Activated naive CD8-positive, alpha-beta T cell treated with anti-CD3 and anti-CD28 coated beads for 36 hours (primary cell): ENCODE measurements around the gene RNF175. TPM values are rescaled to one million over a fixed set of nuclear protein-coding genes. Genes with fewer than 3 reads are reported as not detected.

Experiments used
- DNase-seq: peaks from one replicate; pipeline ENCODE4 v3.0.0; 2021
- H3K27ac Mint-ChIP-seq: one replicate; pipeline ENCODE4 v1.8.0; 2022; ENCODE audit warnings: mild to moderate bottlenecking, moderate library complexity, mixed read lengths
- H3K27me3 Mint-ChIP-seq: one replicate; pipeline ENCODE4 v1.8.0; 2022; ENCODE audit warnings: mild to moderate bottlenecking, mixed read lengths
- H3K36me3 Mint-ChIP-seq: one replicate; pipeline ENCODE4 v1.8.0; 2021; ENCODE audit warnings: mild to moderate bottlenecking, mixed read lengths
- H3K4me1 Mint-ChIP-seq: one replicate; pipeline ENCODE4 v1.8.0; 2021; ENCODE audit warnings: mixed read lengths
- H3K4me3 Mint-ChIP-seq: one replicate; pipeline ENCODE4 v1.8.0; 2022; ENCODE audit warnings: mild to moderate bottlenecking, moderate library complexity, mixed read lengths
- H3K9me3 Mint-ChIP-seq: one replicate; pipeline ENCODE4 v1.8.0; 2022; ENCODE audit warnings: mixed read lengths
- total RNA-seq, 2 experiments: library from RNA; stranded (reverse); gene quantifications; one replicate each; pipeline ENCODE4 v1.2.3, GENCODE V29; 2021

RNF175 gene
- total RNA-seq, 2 experiments from 2014 or later: not detected

DNA sequence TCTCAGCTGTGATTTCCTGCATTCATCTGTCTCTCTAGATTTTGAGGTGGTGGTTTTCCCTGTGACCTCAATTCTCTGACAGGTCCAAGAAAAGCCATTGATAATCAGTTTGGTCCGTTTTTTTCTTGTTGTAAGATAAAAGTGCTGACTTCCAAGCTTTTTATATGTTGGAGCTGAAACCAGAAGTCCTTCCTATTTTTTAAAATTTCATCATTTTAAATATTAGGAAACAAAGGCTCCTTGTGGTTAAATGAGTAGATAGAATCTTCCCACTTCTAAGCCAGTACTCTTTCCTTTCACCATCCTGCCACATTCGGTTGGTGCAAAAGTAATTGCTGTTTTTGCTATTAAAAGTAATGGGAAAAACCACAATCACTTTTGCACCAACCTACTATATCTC lies 18.3 kb downstream of the RNF175 start:
- Mint-ChIP-seq H3K9me3 (peaks cover 11% of the 10 kb centered on the region), H3K36me3 (peaks cover 6% of the 10 kb centered on the region), H3K4me3 (no peak overlapping the region), H3K27me3 (no peaks in the 10 kb centered on the region), H3K27ac (no peak overlapping the region), H3K4me1 (no peaks in the 10 kb centered on the region)
- no peak for DNase-seq

DNA sequence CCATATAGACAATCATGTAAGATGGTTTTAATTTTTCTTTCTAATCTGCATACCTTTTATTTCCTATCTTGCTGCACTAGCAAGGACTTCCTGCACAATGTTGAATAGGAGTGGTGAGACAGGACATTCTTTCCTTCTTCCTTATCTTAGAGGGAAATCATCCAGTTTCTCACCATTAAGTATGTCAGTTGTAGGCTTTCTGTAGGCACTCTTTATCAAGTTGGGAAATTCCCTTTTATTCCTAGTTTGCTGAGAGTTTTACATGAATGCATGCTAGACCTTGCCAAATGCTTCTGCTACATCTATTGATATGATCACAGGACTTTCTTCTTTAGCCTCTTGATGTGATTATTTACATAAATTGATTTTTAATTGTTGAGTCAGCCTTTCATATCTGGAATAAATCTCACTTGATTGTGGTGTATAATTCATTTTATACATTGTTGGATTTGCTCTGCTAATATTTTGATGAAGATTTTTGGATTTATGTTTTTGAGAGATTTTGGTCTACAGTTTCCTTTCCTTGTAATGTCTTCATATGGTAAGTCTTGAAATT lies 23.8 kb downstream of the RNF175 start:
- peaks cover 2% of the 10 kb centered on the region for H3K36me3 Mint-ChIP-seq
- H3K27ac Mint-ChIP-seq: no peak overlapping the region
- no peaks in the 10 kb centered on the region for H3K27me3 Mint-ChIP-seq
- H3K4me3 Mint-ChIP-seq: no peak overlapping the region
- peaks cover 7% of the 10 kb centered on the region for H3K9me3 Mint-ChIP-seq
- no peak for DNase-seq
- H3K4me1 Mint-ChIP-seq: peaks cover 4% of the 10 kb centered on the region

DNA sequence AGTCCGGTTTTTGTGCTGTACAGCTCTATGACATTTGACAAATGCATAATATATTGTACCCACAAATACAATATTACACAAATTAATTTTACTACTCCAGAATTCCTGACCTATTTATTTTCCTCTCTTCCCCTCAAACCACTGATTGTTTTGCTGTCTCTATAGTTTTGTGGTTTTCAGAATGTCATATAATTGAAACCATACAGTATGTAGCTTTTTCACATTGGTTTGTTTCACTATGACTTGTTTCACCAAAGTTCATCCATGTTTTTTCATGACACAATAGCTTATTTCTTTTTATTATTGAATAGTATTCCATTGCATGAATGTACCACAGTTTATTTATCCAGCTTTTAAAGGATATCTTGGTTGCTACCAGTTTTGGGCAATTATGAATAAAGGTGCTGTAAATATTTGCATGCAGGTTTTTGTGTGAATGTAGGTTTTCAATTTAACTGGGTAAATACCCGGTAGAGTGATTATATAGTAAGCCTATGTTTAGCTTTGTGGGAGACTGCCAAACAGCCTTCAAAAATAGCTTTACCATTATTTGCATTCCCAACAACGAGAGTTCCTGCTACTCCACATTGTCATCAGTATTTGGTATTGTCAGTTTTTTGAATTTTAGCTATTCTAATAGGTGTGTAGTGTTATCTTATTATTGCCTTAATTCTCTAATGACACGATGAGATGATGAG lies 25.9 kb downstream of the RNF175 start:
- DNase-seq: no peak
- Mint-ChIP-seq H3K4me1 (peaks cover 4% of the 10 kb centered on the region), H3K27ac (no peak overlapping the region), H3K4me3 (no peak overlapping the region), H3K9me3 (no peaks in the 10 kb centered on the region), H3K36me3 (no peaks in the 10 kb centered on the region), H3K27me3 (no peaks in the 10 kb centered on the region)

DNA sequence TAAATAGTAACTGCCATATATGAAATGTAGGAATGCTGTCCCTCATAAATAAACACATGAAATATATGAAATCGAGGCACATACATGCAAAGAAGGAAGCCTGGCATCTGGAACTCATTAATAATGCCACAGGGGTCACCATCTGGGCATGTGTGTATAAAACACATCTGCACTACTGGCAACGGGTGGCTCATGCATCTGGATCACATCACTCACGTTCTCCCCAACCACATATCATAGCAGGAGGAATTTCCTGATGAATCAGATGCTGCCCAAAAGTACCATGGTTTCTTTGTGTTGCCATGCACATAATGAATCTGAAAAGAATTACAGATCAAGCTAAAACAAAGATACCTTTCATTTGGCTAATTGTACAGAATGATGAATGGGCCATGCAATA lies 28.6 kb downstream of the RNF175 start:
- H3K4me3 Mint-ChIP-seq: no peak overlapping the region
- no peaks in the 10 kb centered on the region for H3K36me3 Mint-ChIP-seq
- no peaks in the 10 kb centered on the region for H3K27me3 Mint-ChIP-seq
- peaks cover 4% of the 10 kb centered on the region for H3K4me1 Mint-ChIP-seq
- DNase-seq: no peak
- H3K27ac Mint-ChIP-seq: no peak overlapping the region
- H3K9me3 Mint-ChIP-seq: no peaks in the 10 kb centered on the region

DNA sequence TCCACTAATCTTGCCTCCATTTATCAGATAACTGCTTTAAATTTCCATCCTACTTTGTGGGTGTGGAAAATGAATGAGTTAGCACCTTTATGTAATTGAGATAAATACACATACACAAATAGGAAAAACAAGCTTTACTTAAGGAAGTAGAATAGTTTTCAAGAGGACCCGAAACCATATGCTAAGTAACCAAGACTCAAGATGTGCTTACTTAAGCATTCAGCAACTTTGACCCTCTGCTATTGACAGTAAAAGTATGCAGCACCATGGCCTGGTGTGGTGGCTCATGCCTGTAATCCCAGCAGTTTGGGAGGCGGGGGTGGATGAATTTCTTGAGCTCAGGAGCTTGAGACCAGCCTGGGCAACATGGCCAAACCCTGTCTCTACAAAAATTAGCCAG lies 29.9 kb downstream of the RNF175 start:
- Mint-ChIP-seq H3K4me3 (no peak overlapping the region), H3K9me3 (no peaks in the 10 kb centered on the region), H3K36me3 (no peaks in the 10 kb centered on the region), H3K27ac (no peak overlapping the region), H3K27me3 (no peaks in the 10 kb centered on the region), H3K4me1 (peaks cover 4% of the 10 kb centered on the region)
- no peak for DNase-seq

DNA sequence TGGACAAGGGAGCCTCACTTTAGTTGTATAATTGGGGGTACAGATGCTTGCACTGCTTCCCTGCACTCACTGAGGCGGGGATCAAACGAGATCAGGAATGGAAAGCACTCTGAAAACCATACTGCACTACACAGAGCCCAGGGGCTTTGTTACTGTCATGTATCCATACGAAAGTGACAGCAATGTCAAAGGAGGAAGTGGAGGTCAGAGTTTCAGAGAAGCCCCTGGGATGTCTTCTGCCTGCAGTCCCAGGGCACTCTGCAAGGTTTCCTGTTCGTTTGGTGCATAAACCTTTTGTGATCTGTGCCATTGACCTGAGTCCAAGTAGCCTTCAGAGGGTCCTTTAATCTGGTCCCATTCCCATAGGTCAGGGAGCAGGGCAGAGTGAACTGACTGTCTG lies 31.2 kb downstream of the RNF175 start:
- no peak overlapping the region for H3K4me3 Mint-ChIP-seq
- H3K9me3 Mint-ChIP-seq: no peaks in the 10 kb centered on the region
- H3K36me3 Mint-ChIP-seq: no peaks in the 10 kb centered on the region
- H3K27me3 Mint-ChIP-seq: no peaks in the 10 kb centered on the region
- no peak for DNase-seq
- peaks cover 3% of the 10 kb centered on the region for H3K4me1 Mint-ChIP-seq
- no peak overlapping the region for H3K27ac Mint-ChIP-seq

DNA sequence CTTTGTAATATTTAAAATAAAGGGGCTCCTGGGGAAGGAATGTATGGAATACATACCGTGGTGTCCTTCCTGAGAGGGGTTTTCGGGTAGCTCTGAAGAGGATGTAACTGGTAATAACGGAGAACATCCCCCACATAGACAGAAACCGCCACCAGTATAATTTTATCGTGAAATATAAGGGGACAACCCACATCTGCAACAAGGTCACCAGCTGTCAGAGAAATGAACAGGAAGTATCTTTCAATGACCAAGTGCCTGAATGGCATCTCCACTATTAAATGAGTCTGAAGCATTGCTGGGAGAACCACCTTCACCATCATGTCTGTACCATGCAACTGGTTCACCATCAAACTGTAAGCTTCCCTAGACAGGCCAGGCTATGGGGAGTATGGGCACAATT lies 31.7 kb downstream of the RNF175 start:
- Mint-ChIP-seq H3K4me1 (no peaks in the 10 kb centered on the region), H3K36me3 (no peaks in the 10 kb centered on the region), H3K27ac (no peak overlapping the region), H3K9me3 (no peaks in the 10 kb centered on the region), H3K4me3 (no peak overlapping the region), H3K27me3 (peaks cover 2% of the 10 kb centered on the region)
- no peak for DNase-seq

DNA sequence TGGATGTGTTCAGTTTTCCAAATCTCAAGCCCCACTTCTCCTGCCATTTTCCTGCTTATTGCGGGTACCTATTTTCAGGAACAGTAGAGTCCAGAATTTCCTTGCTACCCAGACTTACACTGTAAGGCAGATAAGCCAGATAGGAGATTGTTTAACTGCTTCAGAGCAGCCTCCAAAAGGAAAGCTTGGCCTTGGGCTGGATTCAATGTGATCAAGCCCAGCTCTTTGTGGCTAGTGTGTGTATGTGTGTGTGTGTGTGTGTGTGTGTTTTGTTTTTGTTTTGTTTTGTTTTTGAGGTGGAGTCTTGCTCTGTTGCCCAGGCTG lies 34.0 kb downstream of the RNF175 start:
- no peaks in the 10 kb centered on the region for H3K4me1 Mint-ChIP-seq
- no peaks in the 10 kb centered on the region for H3K36me3 Mint-ChIP-seq
- no peak for DNase-seq
- peaks cover 3% of the 10 kb centered on the region for H3K27me3 Mint-ChIP-seq
- no peak overlapping the region for H3K27ac Mint-ChIP-seq
- H3K9me3 Mint-ChIP-seq: no peaks in the 10 kb centered on the region
- H3K4me3 Mint-ChIP-seq: no peak overlapping the region

DNA sequence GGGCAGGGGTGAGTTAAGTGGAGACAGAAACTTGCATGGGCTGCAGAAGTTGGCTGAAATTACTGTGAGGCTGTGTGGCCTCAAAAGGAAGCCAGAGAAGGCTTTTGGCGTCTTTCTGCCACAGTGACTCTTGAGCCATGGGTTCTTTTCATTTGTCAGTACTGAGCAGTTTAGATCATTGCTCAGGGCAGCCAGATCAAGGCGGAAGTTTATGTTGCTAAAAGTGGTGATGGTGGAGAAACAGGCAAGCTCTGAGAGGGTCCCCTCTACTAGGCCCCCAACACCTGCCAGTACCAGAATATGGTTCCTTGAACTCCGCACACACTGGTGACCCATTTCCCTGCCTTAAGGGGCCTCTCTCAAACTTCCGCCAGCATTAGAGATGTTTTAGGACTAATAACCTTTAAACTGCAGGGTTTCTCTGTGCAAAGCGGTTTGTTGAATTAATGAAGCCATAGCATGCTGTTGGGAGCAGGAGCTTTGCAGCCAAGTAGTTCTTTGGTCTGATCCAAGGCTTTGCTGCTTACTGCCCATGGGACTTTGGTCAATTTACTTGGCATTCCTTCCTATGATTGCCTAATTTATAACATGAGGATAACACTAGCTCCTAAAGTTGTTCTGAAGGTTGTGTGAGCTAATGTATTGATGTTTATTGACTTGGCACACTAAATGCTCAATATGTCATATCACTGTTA lies 34.5 kb downstream of the RNF175 start:
- H3K4me1 Mint-ChIP-seq: no peaks in the 10 kb centered on the region
- H3K4me3 Mint-ChIP-seq: no peak overlapping the region
- H3K27me3 Mint-ChIP-seq: peaks cover 3% of the 10 kb centered on the region
- no peaks in the 10 kb centered on the region for H3K9me3 Mint-ChIP-seq
- no peaks in the 10 kb centered on the region for H3K36me3 Mint-ChIP-seq
- no peak overlapping the region for H3K27ac Mint-ChIP-seq
- DNase-seq: no peak

DNA sequence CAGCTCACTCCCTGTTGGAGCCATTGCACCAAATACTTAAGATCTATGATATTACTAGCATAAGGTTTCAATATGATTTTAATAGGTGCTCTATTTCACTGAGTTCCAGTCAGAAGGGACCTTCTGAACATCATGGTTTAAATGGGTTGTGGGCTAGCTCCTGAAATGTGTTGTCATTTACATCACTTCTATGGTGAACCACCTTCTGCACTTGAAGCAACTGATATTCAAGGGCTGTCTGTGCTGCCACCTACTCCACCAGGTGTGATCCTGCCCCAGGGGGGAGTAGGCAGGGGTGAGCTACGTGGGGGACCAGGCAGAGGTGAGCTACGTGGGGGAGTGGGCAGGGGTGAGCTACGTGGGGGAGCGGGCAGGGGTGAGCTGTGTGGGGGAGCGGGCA lies 35.2 kb downstream of the RNF175 start:
- H3K27ac Mint-ChIP-seq: no peak overlapping the region
- no peak overlapping the region for H3K4me3 Mint-ChIP-seq
- no peaks in the 10 kb centered on the region for H3K9me3 Mint-ChIP-seq
- no peak for DNase-seq
- H3K36me3 Mint-ChIP-seq: no peaks in the 10 kb centered on the region
- no peaks in the 10 kb centered on the region for H3K4me1 Mint-ChIP-seq
- H3K27me3 Mint-ChIP-seq: peaks cover 3% of the 10 kb centered on the region

DNA sequence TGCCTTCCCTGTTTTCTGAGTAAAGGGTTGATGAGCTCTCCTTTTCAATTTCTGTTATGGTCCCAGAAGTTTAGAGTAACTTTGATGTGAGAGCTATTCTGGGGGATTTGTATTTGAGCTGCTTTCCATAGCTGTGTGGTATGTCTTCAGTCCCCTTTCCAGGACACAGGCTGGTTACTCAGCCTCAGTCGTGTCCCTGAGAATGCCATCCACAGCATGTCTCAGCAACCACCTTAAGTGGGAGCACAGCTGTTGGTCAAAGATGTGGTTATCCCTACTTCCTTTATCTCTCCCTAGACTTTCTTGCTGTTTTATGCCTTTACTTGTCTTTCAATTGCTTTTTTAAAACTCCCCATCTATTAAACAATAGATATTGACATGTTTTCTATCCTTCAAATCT lies 37.8 kb downstream of the RNF175 start:
- Mint-ChIP-seq H3K4me3 (no peak overlapping the region), H3K27ac (no peak overlapping the region), H3K4me1 (no peaks in the 10 kb centered on the region), H3K36me3 (no peaks in the 10 kb centered on the region), H3K27me3 (peaks cover 6% of the 10 kb centered on the region), H3K9me3 (peaks cover 4% of the 10 kb centered on the region)
- DNase-seq: no peak

DNA sequence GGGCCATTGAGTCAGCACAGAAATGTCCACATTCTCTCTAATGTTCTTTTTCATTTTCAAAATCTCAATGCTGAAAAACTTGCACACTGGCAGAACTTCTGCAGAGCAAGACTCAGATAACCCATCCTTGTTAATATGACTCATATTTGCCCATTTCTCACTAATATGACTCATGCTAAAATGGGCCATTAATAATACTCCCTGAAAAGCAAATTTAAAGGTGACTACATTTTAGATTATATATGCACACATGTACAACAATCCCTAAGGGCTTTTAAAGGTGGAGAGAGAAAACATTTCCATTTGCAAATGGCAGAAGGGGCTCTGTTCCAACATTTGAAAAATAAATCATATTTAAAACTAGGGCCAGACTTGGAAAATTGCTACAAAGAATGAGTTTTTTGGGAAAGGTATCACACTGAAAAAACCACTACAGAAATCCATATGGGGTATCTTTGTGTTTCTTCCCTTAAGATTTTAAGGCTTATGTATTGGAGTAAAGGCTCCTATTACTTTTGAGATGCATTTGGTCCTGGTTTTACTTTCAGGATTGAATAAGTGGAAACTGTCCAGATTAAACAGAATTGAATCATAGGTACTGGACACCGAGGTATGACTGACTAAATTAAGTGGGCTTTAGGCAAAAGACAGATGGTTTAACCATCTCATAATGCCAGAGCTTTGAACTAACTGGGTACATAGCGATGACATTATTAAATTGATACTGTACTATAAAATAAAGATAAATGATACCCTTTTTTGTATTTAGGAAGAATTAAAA lies 45.8 kb downstream of the RNF175 start:
- no peaks in the 10 kb centered on the region for H3K36me3 Mint-ChIP-seq
- no peak overlapping the region for H3K27ac Mint-ChIP-seq
- H3K4me1 Mint-ChIP-seq: peaks cover 6% of the 10 kb centered on the region
- H3K9me3 Mint-ChIP-seq: peaks cover 4% of the 10 kb centered on the region
- H3K27me3 Mint-ChIP-seq: peaks cover 8% of the 10 kb centered on the region
- no peak for DNase-seq
- no peak overlapping the region for H3K4me3 Mint-ChIP-seq

DNA sequence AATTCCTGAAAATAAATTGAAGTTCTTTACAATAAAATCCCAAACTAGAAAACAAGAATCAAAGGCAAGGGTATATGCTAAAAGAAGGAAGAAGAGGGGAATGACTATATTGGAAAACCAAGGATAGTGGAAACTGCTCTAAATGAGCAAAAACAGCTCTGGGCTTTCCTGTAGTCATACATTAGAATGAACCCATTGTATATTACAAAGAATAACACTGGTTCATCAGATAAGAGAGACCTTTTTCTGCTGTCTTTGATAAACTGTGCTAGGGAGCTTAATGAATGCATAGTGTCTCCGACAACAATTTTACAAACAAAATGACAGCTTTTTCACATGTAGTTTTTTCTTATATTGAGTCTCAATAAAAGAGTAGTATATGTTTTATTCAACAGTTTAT lies 49.1 kb downstream of the RNF175 start:
- Mint-ChIP-seq H3K4me1 (peaks cover 12% of the 10 kb centered on the region), H3K27me3 (peaks cover 5% of the 10 kb centered on the region), H3K4me3 (no peak overlapping the region), H3K36me3 (no peaks in the 10 kb centered on the region), H3K9me3 (no peaks in the 10 kb centered on the region), H3K27ac (no peak overlapping the region)
- no peak for DNase-seq

DNA sequence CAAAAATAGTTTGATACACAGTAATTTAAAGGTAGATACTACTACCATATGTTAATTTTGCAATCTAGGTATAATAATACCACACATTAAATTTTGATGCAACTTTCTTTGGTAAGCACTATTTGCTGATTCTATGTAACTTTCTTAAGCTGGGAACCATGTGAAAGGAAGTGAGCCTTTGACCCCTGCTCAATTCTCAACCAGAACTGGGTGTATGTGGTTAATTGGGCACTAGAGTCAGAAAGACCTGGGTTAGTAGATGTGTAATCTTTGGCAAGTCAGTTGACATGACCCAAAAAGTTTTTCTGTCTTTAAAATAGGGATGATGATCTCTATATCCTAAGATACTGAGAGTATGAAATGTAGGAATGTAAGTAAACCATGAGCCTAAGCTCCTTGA lies 53.3 kb downstream of the RNF175 start:
- Mint-ChIP-seq H3K27me3 (no peaks in the 10 kb centered on the region), H3K27ac (no peak overlapping the region), H3K36me3 (no peaks in the 10 kb centered on the region), H3K4me3 (no peak overlapping the region), H3K4me1 (peaks cover 6% of the 10 kb centered on the region), H3K9me3 (no peaks in the 10 kb centered on the region)
- no peak for DNase-seq

DNA sequence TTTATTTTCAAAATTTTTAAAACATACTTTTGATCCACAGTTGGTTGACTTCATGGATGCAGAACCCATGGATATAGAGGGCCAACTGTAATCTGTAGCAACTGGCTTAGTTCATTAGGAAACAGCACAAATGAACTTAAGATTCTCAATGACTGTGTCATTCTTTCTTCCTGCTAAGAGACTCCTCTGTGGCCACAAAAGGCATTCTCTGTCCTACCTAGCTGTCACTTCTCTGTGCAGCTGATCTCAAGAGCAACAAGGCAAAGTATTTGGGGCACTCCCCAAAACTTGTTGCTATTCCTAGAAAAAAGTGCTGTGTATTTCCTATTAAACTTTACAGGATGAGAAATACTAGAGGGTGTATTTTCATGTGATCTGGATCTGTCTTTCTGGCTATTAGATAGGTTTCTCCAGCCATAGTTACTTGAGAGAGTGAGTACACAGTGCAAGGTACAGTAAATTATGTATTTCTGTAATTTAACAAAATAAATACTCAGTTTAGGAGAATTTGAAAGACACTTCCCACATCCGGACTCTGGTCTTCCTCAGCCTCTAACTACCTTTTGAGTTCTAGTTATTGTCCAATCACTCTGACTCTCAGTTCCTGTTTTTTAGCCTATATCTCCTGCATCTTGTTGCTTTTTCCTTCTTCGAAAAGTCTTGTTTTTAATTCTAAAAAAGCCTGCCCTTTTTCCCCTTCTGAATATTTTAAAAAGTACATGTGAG lies 53.9 kb downstream of the RNF175 start:
- Mint-ChIP-seq H3K27me3 (no peaks in the 10 kb centered on the region), H3K9me3 (no peaks in the 10 kb centered on the region), H3K4me3 (no peak overlapping the region), H3K36me3 (no peaks in the 10 kb centered on the region), H3K27ac (no peak overlapping the region), H3K4me1 (peaks cover 6% of the 10 kb centered on the region)
- DNase-seq: no peak
